22Rv1 (cell line): ENCODE measurements around the gene ZNF92.

ENCODE experiments used
- CTCF ChIP-seq: fragments of 450-650 bp; IDR thresholded peaks from 2 replicates; pipeline ENCODE4 v1.5.1; 2017; ENCODE audit warnings: mild to moderate bottlenecking
- ZFX ChIP-seq: fragments of 450-650 bp; IDR thresholded peaks from 2 replicates; pipeline ENCODE4 v1.6.1; 2017; ENCODE audit warnings: antibody characterized with exemption, borderline replicate concordance

- TF ChIP-seq CTCF (no peak), ZFX (no peak)
These were observed 16.9 kb downstream of the ZNF92 start for GRCh38 chr7:65390588-65390987.
